Panc1 (cell line): Measurements from ENCODE around the gene KIR2DL3. TPM values are rescaled to one million over a fixed set of nuclear protein-coding genes. Genes with fewer than 3 reads are reported as not detected.
A peak's percentile ranks its signal among the peaks of the same experiment; 100 is the strongest.
"Not testable (repeated sequence)": the region's sequence is repeated elsewhere in the genome, so short reads cannot be mapped to it uniquely, and the experiment has no call there.

Experiments used
- ATAC-seq: fragments of 200-7000 bp; cut with Tn5 transposase; 2 replicates; pipeline ENCODE4 v1.9.1; 2020; ENCODE audit warnings: mild to moderate bottlenecking, moderate library complexity
- BruUV-seq: library from RNA; stranded (reverse); fragments of 400-500 nt; replicated peaks from 2 replicates; lab custom pipeline; 2021; lab: Mats Ljungman, UMichigan
- CTCF ChIA-PET: fragments of 300-600 bp; sonication (Branson Sonifier 250); formaldehyde crosslinking; loops from one replicate; lab custom pipeline; 2022; ENCODE audit warnings: antibody characterized with exemption; lab: Charles Lee
- POLR2A ChIA-PET: fragments of 300-600 bp; sonication (Branson Sonifier 250); formaldehyde crosslinking; loops from one replicate; lab custom pipeline; 2022; ENCODE audit warnings: antibody characterized with exemption; lab: Charles Lee
- DNase-seq: peaks from one replicate; pipeline ENCODE4 v3.0.0-alpha.2; 2010; ENCODE audit warnings: low read depth, low spot score
- H3K27ac ChIP-seq: 2 replicates; pipeline ENCODE4 v1.5.1; 2011; ENCODE audit warnings: mild to moderate bottlenecking, low read length, inconsistent platforms
- H3K27me3 ChIP-seq: fragments of 200-500 bp; sonication (Bioruptor generic); 2 replicates; pipeline ENCODE4 v1.6.0; 2014; ENCODE audit warnings: low read length, inconsistent platforms; ENCODE audit not compliant: control insufficient read depth, insufficient read depth
- H3K36me3 ChIP-seq: fragments of 200-500 bp; sonication (Bioruptor generic); 2 replicates; pipeline ENCODE4 v1.5.1; 2014; ENCODE audit warnings: inconsistent platforms, mild to moderate bottlenecking, low read length, moderate library complexity; ENCODE audit not compliant: control insufficient read depth, insufficient read depth
- H3K4me1 ChIP-seq: 2 replicates; pipeline ENCODE4 v1.5.1; 2011; ENCODE audit warnings: inconsistent platforms, mild to moderate bottlenecking, low read length, moderate library complexity; ENCODE audit not compliant: control insufficient read depth, insufficient read depth
- H3K4me3 ChIP-seq, 2 experiments: 2 replicates each; pipeline ENCODE4 v1.5.1; 2011 to 2012; ENCODE audit warnings: low read depth in 2 of 2, low read length in 2 of 2, mild to moderate bottlenecking in 2 of 2, inconsistent platforms in 1 of 2, moderate library complexity in 1 of 2
- H3K9me3 ChIP-seq: fragments of 200-500 bp; sonication (Bioruptor generic); 2 replicates; pipeline ENCODE4 v1.5.1; 2014; ENCODE audit warnings: low read depth, mild to moderate bottlenecking, inconsistent platforms, low read length, moderate library complexity; ENCODE audit not compliant: control insufficient read depth, insufficient read depth
- POLR2AphosphoS5 ChIP-seq: IDR thresholded peaks from 2 replicates; pipeline ENCODE4 v1.6.1; 2012; ENCODE audit warnings: mild to moderate bottlenecking, low read depth, low read length, moderate library complexity
- REST ChIP-seq, 2 experiments: IDR thresholded peaks; 2 replicates each; pipeline ENCODE4 v1.6.1; 2011 to 2012; ENCODE audit warnings: low read depth in 2 of 2, control low read depth in 1 of 2, low read length in 1 of 2, mild to moderate bottlenecking in 1 of 2, moderate library complexity in 1 of 2; ENCODE audit not compliant: insufficient read depth in 1 of 2
- SIN3A ChIP-seq: IDR thresholded peaks from 2 replicates; pipeline ENCODE4 v1.6.1; 2012; ENCODE audit warnings: low read depth, mild to moderate bottlenecking, low read length, moderate library complexity, borderline replicate concordance; ENCODE audit not compliant: insufficient read depth
- TCF7L2 ChIP-seq: IDR thresholded peaks from 2 replicates; pipeline ENCODE4 v1.6.1; 2011; ENCODE audit warnings: mild to moderate bottlenecking, low read depth, low read length, inconsistent platforms
- in situ Hi-C: cut with HindIII; loops from 2 replicates; pipeline ENCODE4 v1.10.0; 2016; ENCODE audit warnings: low sequenced_read_pairs, low pct_unique_long_range_greater_than_20kb
- intact Hi-C: fragments of 100-400 bp; cut with micrococcal nuclease; formaldehyde crosslinking; loops from one replicate; pipeline ENCODE4 v1.10.0; 2022; ENCODE audit not compliant: unreplicated experiment
- total RNA-seq: library from RNA; stranded (reverse); gene quantifications from one replicate; pipeline ENCODE4 v1.2.1, GENCODE V29; 2021; ENCODE audit not compliant: unreplicated experiment

KIR2DL3 gene
- total RNA-seq, 1 experiment from 2014 or later = not detected

- no peak overlapping the region for H3K27ac ChIP-seq
- no TSS peak for BruUV-seq
- H3K27me3 ChIP-seq = peaks cover 20% of the 10 kb centered on the region
- ATAC-seq (no peak), DNase-seq (no peak)
- intact Hi-C loops (no loop called here), in situ Hi-C loops (no loop called here)
- no peaks in the 10 kb centered on the region for H3K9me3 ChIP-seq
- H3K36me3 ChIP-seq = no peaks in the 10 kb centered on the region
- POLR2A ChIA-PET = interaction anchor here (0.6 kb wide), 1 partner anchor 27 kb away, joined by 3 read pairs; no protein-coding TSS in a partner anchor
- no peak for TF ChIP-seq POLR2AphosphoS5
- no peak for TF ChIP-seq SIN3A
- no peak for TF ChIP-seq TCF7L2
- TF ChIP-seq REST (IDR thresholded peaks at IDR 0.05; ENCODE audit: insufficient read depth in 1 of 2, low read depth in 2 of 2, low read length in 1 of 2) = no peak
- H3K4me1 ChIP-seq = no peaks in the 10 kb centered on the region
- CTCF ChIA-PET = no interaction called here
- H3K4me3 ChIP-seq = no peak overlapping the region
Measured at GRCh38 chr19:54731191-54731590, 7.1 kb upstream of the KIR2DL3 start.

- TF ChIP-seq TCF7L2 = no peak
- in situ Hi-C loops = no loop called here
- Histone ChIP-seq H3K27me3 (no peaks in the 10 kb centered on the region), H3K9me3 (no peaks in the 10 kb centered on the region), H3K4me1 (no peaks in the 10 kb centered on the region), H3K36me3 (no peaks in the 10 kb centered on the region), H3K27ac (no peak overlapping the region), H3K4me3 (no peak overlapping the region)
- CTCF ChIA-PET = no interaction called here
- intact Hi-C loops = loop anchor here (5.0 kb wide), 1 partner anchor 109 kb away; no protein-coding TSS in a partner anchor
- no peak for ATAC-seq
- POLR2A ChIA-PET = no interaction called here
- DNase-seq = no peak
- no TSS peak for BruUV-seq
Measured at GRCh38 chr19:54738715-54739114, 402 bp downstream of the KIR2DL3 start.

- Histone ChIP-seq H3K4me1 (no peaks in the 10 kb centered on the region), H3K9me3 (no peaks in the 10 kb centered on the region), H3K36me3 (no peaks in the 10 kb centered on the region), H3K4me3 (no peak overlapping the region), H3K27me3 (no peaks in the 10 kb centered on the region), H3K27ac (no peak overlapping the region)
- ATAC-seq (no peak), DNase-seq (no peak)
- BruUV-seq = no TSS peak
- no peak for TF ChIP-seq POLR2AphosphoS5
- in situ Hi-C loops (no loop called here), intact Hi-C loops (loop anchor here (5.0 kb wide), 1 partner anchor 107 kb away; no protein-coding TSS in a partner anchor)
- CTCF ChIA-PET = interaction anchor here (0.6 kb wide), 1 partner anchor 203 kb away, joined by 10 read pairs; no protein-coding TSS in a partner anchor
- POLR2A ChIA-PET = no interaction called here
Measured at GRCh38 chr19:54739587-54740497, 1.5 kb downstream of the KIR2DL3 start.

- H3K4me1 ChIP-seq, intact Hi-C loops, ATAC-seq, DNase-seq, H3K27ac ChIP-seq, CTCF ChIA-PET, BruUV-seq, in situ Hi-C loops, H3K27me3 ChIP-seq, H3K9me3 ChIP-seq, POLR2A ChIA-PET, H3K4me3 ChIP-seq, H3K36me3 ChIP-seq: not testable (repeated sequence)
Measured at GRCh38 chr19:54741950-54742349, 3.6 kb downstream of the KIR2DL3 start.

- intact Hi-C loops, BruUV-seq, H3K36me3 ChIP-seq, in situ Hi-C loops, H3K27me3 ChIP-seq, H3K4me1 ChIP-seq, POLR2A ChIA-PET, H3K9me3 ChIP-seq, H3K27ac ChIP-seq, DNase-seq, H3K4me3 ChIP-seq: not testable (repeated sequence)
- CTCF ChIA-PET = interaction anchor here (0.6 kb wide), 1 partner anchor 17 kb away, joined by 4 read pairs; no protein-coding TSS in a partner anchor
- ATAC-seq = 0 out of 2 replicates have a peak, but pooled peaks have one; percentile 30
Measured at GRCh38 chr19:54744080-54744479, 5.8 kb downstream of the KIR2DL3 start.
